Tibial artery (tissue), 4 donors: ENCODE results near the gene TUB.

Experiments
- DNase-seq, 2 donors: peaks; one replicate each; pipeline ENCODE4 v3.0.0-alpha.2; 2019
- H3K27ac ChIP-seq, 2 donors: fragments of 200-600 bp; sonication (generic) in 1 of 2; 1 replicate in 1 of 2; 2 replicates in 1 of 2; pipeline ENCODE4 v1.5.1; 2018 to 2019; ENCODE audit warnings: mild to moderate bottlenecking in 1 of 2
- H3K27me3 ChIP-seq, 2 donors: fragments of 200-600 bp; sonication (generic) in 1 of 2; one replicate each; pipeline versions ENCODE4 v1.5.1 to v1.6.0; 2016 to 2019
- H3K36me3 ChIP-seq, 3 donors: fragments of 200-600 bp; sonication (generic) in 2 of 3; one replicate each; pipeline ENCODE4 v1.5.1; 2016 to 2019; ENCODE audit warnings: mild to moderate bottlenecking in 2 of 3
- H3K4me1 ChIP-seq, 4 donors: fragments of 200-600 bp; sonication (generic) in 2 of 4; 1 replicate in 3 of 4; 2 replicates in 1 of 4; pipeline ENCODE4 v1.5.1; 2016 to 2019
- H3K4me3 ChIP-seq, 2 donors: fragments of 200-600 bp; sonication (generic) in 1 of 2; 1 replicate in 1 of 2; 2 replicates in 1 of 2; pipeline ENCODE4 v1.5.1; 2018 to 2019; ENCODE audit warnings: mild to moderate bottlenecking in 2 of 2
- H3K9me3 ChIP-seq, 3 donors: fragments of 200-600 bp; sonication (generic) in 1 of 3; one replicate each; pipeline ENCODE4 v1.5.1; 2016 to 2019
- intact Hi-C: fragments of 100-400 bp; cut with DNase I; formaldehyde crosslinking; loops from one replicate; pipeline ENCODE4 v1.15.0; 2023; ENCODE audit warnings: low total_unique reads
- TF ChIP-seq, protein P1 (sequence below), 2 experiments: fragments of 200-600 bp in 1 of 2; fragments of 450-650 bp in 1 of 2; IDR thresholded peaks; one replicate each; pipeline ENCODE4 v1.5.1; 2017 to 2019; ENCODE audit warnings: antibody characterized with exemption in 2 of 2, mild to moderate bottlenecking in 1 of 2, moderate library complexity in 1 of 2

The TUB gene

DNA sequence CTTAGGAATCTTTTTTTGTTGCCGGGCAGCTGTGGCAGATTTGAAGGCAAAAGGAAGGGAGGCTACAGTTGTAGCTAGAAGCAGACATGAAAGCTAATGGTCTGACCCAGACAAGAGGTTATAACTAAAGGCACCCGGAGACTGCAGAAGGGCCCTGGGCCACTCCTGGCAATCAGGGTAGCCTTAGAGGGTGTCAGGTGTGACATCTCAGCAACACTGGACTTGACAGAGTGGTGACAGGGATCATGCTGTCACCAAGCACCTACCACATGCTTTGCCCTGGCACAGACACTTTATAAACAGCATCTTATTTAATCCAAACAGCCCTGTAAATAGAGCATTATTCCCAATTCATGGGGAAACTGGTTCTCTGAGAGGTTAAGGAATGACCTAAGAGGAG lies 25.7 kb downstream of the TUB start:
- intact Hi-C loops: no loop called here
- no peak overlapping the region for H3K4me3 ChIP-seq
- H3K27ac ChIP-seq: no peak overlapping the region

DNA sequence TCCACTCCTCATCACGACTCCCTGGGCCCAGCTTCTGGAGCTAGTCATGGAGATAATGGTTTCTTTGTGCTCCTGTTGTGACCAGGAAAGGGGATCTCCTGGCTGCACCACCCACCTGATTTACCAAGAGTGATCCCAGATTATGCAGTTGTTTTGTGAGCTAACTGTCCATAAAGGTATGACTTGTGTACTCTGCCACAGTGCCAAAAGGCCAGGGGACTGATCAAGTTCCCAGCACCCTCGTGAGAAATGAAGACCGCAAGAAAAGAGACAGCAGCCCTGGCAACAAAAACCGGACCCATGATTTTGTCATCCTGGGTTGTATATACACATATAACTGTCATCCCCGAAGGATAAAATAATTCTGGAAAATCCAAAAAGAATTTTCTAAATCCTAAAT lies 26.6 kb downstream of the TUB start:
- H3K4me3 ChIP-seq: no peak overlapping the region
- TF ChIP-seq, protein P1, sequence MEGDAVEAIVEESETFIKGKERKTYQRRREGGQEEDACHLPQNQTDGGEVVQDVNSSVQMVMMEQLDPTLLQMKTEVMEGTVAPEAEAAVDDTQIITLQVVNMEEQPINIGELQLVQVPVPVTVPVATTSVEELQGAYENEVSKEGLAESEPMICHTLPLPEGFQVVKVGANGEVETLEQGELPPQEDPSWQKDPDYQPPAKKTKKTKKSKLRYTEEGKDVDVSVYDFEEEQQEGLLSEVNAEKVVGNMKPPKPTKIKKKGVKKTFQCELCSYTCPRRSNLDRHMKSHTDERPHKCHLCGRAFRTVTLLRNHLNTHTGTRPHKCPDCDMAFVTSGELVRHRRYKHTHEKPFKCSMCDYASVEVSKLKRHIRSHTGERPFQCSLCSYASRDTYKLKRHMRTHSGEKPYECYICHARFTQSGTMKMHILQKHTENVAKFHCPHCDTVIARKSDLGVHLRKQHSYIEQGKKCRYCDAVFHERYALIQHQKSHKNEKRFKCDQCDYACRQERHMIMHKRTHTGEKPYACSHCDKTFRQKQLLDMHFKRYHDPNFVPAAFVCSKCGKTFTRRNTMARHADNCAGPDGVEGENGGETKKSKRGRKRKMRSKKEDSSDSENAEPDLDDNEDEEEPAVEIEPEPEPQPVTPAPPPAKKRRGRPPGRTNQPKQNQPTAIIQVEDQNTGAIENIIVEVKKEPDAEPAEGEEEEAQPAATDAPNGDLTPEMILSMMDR (IDR thresholded peaks at IDR 0.05): no peak
- DNase-seq: no peak
- H3K36me3 ChIP-seq: peaks cover 0 to 65% (median 21%) of the 10 kb centered on the region in 3 donors
- H3K27ac ChIP-seq: no peak overlapping the region
- no peaks in the 10 kb centered on the region for H3K27me3 ChIP-seq
- no peaks in the 10 kb centered on the region for H3K9me3 ChIP-seq
- intact Hi-C loops: no loop called here
- H3K4me1 ChIP-seq: no peaks in the 10 kb centered on the region

More for the DNA sequence above, 25.7 kb downstream of the TUB start:
- TF ChIP-seq, protein P1 (IDR thresholded peaks at IDR 0.05): no peak
- Histone ChIP-seq H3K4me1 (no peaks in the 10 kb centered on the region), H3K36me3 (peaks cover 0 to 75% (median 30%) of the 10 kb centered on the region in 3 donors), H3K27me3 (no peaks in the 10 kb centered on the region), H3K9me3 (no peaks in the 10 kb centered on the region)
- no peak for DNase-seq

DNA sequence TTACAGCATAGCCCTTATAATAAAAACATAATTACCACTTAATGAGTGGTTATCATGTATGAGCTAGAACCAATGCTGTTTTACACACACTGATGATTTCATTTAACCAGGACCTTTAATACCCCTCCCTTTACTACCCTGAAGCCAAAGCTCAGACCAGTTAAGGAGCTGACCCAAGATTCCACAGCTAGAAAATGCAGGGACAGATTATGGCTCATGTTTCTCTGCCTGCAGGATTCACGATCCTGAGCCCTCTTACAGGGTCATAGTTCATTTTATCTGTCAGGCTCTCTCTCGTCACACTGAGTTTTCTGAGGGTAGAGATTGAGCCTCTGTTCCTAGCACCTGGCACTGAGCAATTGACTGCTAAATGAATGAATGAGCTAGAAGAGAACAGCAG lies 27.4 kb downstream of the TUB start:
- Histone ChIP-seq H3K36me3 (peaks cover 0 to 57% (median 13%) of the 10 kb centered on the region in 3 donors), H3K27me3 (no peaks in the 10 kb centered on the region), H3K9me3 (no peaks in the 10 kb centered on the region), H3K27ac (no peak overlapping the region), H3K4me1 (no peaks in the 10 kb centered on the region), H3K4me3 (no peak overlapping the region)
- intact Hi-C loops: no loop called here
- TF ChIP-seq, protein P1 (IDR thresholded peaks at IDR 0.05): no peak
- no peak for DNase-seq

DNA sequence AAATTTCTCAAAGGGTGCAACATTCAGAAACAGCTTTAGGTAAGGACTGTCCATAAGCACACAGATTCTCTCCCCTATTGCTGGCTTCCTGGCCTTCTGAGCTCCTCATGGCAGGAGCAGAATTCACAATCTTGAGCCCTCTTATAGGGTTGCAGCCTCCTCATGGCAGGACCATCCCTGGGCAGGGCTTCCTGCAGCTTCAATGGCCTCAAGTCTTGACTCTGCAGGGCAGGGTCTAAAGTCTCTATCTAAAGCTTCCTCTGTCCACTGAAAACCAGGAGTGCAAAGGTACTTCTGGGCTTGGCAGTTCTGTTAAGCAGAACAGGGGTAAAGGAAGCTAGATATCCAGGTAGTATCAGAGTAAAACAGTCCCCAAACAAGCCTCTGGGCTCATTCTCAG lies 28.7 kb downstream of the TUB start:
- TF ChIP-seq, protein P1 (IDR thresholded peaks at IDR 0.05): no peak
- no peak overlapping the region for H3K27ac ChIP-seq
- H3K27me3 ChIP-seq: no peaks in the 10 kb centered on the region
- H3K4me3 ChIP-seq: no peak overlapping the region
- DNase-seq: no peak
- H3K9me3 ChIP-seq: peaks cover 0 to 8% (median 0%) of the 10 kb centered on the region in 3 donors
- peaks cover 0 to 45% (median 8%) of the 10 kb centered on the region in 3 donors for H3K36me3 ChIP-seq
- no peaks in the 10 kb centered on the region for H3K4me1 ChIP-seq
- intact Hi-C loops: no loop called here

DNA sequence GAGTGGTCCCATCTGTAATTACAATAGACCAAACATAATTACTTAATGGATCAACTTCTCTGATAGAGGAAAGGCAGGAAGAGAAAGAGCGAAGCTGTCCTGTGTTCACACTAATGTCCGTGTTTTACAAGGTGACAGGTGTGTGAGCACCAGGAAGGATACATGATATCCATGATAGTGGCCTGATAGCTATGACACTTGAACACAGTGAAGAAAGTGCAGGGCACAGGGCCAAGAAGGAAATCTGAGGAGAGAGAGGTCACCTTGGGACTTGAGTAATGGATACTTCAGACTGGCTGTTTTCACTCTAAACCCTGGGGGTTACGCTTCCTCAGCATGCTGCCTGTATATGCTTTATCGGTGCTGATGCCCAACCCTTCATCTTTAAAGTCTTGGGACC lies 29.4 kb downstream of the TUB start:
- Histone ChIP-seq H3K9me3 (peaks cover 0 to 10% (median 0%) of the 10 kb centered on the region in 3 donors), H3K27me3 (no peaks in the 10 kb centered on the region), H3K36me3 (peaks cover 0 to 38% (median 4%) of the 10 kb centered on the region in 3 donors), H3K27ac (no peak overlapping the region), H3K4me1 (no peaks in the 10 kb centered on the region), H3K4me3 (no peak overlapping the region)
- TF ChIP-seq, protein P1 (IDR thresholded peaks at IDR 0.05): no peak
- DNase-seq: no peak
- intact Hi-C loops: no loop called here

DNA sequence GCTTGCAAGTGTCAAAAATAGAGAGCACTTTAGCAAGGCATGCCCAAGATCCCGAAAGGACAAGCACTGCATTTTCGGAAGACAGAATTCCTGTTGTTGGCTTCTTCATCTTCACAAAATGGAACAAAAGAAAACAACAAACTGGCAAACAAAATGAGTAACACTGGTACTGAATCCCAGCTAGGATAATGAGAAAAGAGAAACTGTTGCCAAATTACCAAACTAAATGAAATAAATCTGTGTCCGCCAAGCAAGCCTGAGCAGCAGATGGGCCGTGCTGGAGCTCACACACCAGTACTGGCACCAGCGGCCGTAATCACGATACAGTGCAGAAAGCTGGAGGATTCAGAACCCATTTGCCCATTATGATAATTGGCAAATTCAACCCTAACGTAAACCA lies 30.6 kb downstream of the TUB start:
- intact Hi-C loops: no loop called here
- no peak overlapping the region for H3K4me3 ChIP-seq

More for the DNA sequence above, 30.6 kb downstream of the TUB start:
- TF ChIP-seq, protein P1 (IDR thresholded peaks at IDR 0.05): no peak
- Histone ChIP-seq H3K27me3 (no peaks in the 10 kb centered on the region), H3K4me1 (no peaks in the 10 kb centered on the region), H3K36me3 (peaks cover 0 to 25% (median 0%) of the 10 kb centered on the region in 3 donors), H3K9me3 (peaks cover 0 to 10% (median 0%) of the 10 kb centered on the region in 3 donors), H3K27ac (no peak overlapping the region)
- no peak for DNase-seq
